Measurements from ENCODE around the gene PAX2.

Gene PAX2

DNA sequence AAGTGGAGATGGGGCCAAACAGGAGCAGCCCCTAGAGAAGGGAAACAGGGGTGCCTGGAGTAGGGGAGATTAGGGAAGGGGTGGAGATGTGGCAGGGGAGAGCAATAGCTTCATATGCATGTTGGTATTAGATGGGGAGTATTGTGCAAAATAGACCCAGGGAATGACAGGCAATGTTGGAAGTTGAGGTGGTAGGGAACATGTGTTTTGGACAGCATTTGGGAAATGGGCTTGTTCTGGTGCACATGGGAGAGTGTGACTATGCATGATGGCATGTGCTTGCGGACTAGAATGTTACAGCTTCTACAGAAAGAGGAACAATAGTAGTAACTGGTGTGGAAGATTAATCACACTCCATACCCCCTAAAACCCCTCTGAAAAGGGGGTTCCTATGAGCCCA is 10.4 kb downstream of the PAX2 start:
- no peak for DNase-seq (ENCODE audit: low read depth)

DNA sequence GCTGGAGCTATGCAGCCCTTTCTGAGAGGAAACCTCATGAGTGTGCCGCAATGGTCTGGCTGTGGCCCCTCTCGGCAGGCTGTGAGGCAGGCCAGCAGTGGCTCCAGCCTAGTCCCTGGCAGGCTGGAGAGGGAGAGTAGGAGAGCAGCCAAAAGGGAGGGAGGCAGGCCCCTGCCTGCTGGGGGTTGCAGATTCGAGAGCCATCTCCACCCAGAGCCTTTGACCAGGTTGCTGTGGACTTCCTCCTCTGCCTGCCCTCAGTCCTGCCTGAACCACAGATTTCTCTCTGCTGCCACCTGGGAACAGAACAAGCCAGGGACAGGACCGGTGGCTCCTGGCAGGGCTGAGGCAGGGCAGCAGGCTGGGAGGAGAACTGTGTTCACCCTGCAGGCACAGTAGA is 13.9 kb downstream of the PAX2 start:
- no peak for DNase-seq (ENCODE audit: low read depth)

DNA sequence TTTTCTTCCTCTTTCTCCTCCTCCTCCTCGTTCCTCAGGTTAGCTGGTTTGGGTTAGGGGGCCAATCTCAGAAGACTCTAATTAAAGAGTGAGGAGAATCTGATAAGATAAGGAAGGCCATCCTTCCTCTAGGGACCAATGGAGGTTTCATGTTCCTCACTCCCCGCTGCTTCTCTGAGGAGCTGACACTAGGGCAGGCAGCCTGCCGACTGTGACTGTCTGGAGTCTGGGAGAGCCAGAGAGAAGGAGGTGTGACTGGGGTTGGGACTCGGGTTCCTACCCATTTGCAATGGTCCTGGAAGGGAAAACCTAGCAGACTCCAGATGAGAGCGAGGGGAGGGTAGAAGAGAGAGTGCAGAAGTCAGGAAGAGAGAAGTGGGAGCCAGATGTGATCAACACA is 15.3 kb downstream of the PAX2 start:
- DNase-seq (ENCODE audit: low read depth), result no peak

DNA sequence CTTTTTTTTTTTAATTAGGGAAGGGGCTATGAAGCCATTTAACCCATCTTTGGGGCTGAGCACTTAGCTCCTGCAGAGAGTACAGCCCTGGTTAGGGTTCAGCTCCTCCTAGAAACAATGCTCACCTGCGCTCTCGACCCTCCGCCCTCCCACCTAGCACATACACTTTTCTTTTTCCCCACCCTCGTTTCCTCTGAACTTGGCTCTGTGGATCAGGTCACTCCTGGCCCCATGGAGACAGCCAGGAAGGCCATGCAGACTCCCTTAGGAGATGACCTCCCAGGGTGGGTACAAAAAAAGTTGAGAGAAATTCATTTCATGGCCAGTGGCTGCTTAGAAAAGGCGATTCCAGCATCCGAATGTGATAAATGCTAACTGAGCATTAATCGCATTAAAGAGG is 15.8 kb downstream of the PAX2 start:
- DNase-seq (ENCODE audit: low read depth), result no peak

DNA sequence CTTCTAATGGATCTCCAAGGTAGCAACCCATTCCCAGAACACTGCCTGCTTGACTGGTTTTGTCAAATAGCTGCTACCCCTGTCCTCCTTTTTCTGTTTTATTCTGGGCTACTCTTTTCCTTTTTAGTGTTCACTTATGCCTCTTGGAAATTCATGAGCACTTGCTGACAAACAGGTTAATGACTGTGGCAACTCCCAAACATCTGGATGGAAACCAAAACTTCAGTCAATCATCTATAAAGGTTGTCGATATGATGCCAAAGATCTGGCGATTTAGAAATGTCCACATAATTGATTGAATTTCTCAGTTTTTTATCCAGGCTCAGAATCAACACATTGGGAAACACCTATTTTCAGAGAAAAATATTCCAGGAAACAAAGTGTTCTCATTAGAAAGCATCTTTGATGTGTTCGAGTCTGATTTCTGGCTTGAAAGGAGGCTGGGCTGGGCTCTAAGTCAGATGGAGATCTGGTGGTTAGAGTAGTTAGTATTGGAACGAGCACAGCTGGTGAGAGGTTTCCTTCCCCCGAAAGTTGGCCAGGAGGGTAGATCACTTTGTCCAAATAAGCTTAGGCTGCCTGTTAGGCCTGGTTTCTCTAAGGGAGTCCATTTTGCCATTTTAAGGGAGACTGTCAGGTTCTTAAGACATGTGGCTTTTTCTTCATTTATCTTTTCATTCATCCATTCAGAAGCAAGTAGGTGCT is 17.8 kb downstream of the PAX2 start:
- DNase-seq (ENCODE audit: low read depth), result no peak

DNA sequence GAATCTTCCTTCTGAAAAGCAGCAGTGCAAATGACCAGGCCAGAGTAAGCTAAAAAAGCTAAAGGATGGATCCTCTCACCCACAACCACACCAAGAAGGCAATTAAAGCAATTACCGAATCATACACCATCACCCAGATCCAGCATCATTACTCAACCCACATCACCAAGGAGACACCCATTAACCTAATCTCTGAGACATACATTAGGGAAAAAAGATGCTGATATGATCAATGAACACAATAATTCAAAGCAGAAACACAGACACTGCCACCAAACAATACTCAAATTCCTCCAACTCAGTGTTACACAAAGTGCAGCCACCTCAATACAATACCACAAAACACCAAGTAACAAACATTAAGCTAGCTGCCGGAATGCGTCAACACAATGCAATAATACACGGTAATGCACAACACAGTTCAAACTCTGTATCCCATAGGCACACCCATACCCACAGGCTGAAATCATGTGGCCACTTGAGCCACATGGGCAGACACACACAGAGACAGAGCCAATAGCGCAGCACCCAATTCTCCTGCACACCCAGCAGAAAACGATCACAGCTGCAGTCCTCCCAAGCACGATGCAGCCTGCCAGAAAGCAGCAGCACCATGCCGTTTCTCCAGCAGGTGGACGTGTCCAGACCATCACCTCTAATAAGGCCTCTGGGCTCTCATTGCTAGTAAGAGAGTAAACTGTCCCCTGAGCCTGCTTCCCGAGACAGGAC is 21.5 kb downstream of the PAX2 start:
- DNase-seq (ENCODE audit: low read depth), result no peak

DNA sequence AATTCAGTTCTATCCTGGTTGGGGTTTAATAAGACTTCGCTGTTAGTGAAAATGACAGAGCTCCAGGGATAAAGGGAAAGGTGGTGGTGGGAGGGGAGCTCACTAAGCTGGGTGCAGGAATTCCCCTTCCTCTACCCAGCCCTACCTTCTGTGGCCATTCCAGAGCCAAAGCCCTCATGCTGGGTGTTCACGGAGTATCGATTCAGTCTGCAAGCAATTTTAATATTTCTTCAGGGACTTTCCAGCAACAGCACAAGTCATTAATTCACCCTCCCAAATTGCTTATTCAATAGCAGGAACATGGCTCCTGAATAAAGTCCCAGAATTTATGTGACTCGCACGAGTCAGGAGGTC is 22.0 kb downstream of the PAX2 start:
- DNase-seq (ENCODE audit: low read depth), result no peak

DNA sequence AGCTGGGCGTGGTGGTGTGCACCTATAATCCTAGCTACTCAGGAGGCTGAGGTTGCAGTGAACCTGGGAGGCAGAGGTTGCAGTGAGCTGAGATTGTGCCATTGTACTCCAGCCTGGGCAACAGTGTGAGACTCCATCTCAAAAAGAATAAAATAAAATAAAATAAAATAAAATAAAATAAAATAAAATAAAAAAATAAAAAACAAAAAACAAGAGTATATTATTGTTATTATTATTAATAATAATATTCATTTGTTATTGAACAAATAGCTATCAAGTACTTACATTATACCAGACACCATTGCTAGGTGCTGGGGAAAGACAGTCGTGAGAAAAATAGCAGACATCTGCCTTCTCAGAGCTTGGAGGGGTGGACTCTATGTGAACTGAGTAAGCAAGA is 24.1 kb downstream of the PAX2 start:
- DNase-seq (ENCODE audit: low read depth), result no peak

DNA sequence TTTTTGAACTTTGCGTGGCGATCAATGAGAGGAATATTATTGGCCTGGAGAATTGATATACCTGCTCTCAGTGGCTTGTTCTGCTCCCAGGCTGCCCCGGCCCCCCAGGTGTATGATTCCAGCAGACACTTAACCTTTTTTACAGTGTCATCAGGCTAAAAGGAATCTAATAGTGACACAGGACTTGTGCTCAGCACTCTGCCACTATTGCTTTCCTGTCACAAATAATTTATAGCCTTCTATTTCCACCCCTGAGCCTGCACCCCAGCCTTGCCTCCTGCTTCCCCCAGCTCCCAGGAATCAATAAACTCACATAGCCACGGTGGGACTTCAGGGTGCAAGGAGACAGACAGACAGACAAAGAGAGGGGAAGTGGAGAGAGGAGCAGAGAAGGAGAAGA is 28.3 kb downstream of the PAX2 start:
- no peak for DNase-seq (ENCODE audit: low read depth)

DNA sequence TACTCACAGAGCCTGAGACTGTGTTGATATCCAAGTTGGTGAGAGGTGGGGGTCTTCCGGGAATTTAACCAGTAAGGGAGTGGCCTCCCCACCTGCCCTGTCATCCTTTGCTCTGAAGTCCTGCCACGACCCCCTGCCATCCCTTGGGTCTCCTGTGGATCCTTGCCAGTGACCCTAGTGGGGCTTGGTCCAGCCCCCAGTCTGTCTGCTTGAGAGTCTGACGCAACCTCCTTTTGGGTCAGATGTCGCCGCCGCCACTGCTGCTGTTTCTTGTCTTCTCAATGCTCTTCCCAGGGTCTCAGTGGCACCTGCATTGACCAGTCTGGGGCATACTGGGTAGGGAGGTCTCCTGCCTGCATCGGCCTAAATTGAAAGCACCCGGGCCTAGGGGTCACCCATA is 28.8 kb downstream of the PAX2 start:
- no peak for DNase-seq (ENCODE audit: low read depth)

DNA sequence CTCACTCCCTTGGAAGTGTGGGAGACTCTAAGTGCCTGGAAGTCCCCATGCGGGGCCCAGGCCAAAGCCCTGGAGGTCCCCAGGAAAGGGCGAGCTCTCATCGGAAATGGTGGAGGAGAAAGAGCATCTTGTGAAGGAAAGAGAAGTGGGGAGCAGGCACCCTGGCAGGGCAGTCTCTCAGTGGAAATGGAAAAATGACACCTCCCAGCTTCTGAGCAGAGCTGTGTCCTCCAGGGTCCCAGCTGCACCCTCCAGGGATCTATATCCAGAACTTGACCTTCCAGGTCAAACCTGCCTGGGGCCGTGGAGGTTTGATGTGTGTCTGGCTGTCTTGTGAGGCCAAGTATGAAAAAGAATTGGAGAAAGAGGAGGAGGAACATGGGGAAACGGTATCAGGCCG is 29.5 kb downstream of the PAX2 start:
- DNase-seq (ENCODE audit: low read depth), result no peak

DNA sequence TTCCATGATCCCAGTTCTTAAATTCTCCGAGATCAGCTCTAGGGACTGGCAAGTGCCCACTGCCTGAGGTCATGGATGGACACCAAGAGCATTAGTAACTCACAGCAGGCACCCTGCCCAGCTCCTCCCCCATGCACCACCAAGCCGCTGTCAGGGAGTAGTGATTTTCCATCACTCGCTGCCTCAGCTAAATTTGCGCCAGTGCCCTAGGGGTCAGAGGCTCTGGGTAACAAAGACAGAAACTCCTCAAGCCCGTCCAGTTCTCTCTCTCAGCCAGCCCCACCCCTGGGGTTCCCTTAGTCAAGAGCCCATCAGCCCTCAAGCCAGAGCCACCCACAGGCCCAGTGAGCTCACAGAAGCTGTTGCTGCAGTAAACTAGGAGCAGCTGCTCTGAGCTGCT is 30.0 kb downstream of the PAX2 start:
- no peak for DNase-seq (ENCODE audit: low read depth)

DNA sequence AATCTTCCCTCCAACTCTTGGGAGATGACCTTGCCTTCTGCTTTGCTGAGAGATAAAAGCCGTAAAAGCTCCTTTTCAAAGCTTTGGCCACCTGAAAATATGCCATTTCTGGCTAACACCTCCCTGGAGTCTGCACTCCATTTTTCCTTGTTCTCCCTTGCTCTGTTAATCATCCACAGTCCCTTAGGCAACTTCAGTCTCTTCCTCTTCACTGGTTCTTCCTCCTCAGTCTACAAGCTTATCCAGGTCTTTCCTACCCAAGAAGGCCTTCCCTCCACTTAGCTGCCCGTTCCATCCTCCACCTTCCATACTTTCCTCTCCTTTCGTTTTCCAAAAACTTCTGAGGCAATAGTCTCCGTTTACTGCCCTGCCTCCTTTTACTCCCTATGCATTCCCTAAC is 30.5 kb downstream of the PAX2 start:
- no peak for DNase-seq (ENCODE audit: low read depth)

DNA sequence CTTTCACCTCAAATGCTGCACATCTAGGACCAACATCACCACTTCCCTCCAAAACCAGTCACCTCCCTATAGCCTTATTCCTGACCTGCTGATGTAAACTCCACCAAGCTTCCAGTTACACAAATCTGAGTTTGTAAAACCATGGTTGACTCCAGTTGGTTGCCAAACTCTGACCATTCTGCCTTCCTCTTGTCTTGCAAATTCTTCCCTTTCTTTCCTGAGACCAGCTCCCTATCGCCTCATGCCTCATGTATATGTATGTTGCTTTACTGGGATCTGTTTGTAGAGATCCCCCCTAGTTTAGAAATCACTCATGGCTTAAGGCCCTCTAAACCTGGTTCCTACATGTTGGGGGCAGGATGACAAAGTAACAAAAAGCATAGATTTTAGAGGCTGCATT is 31.3 kb downstream of the PAX2 start:
- DNase-seq (ENCODE audit: low read depth), result no peak

DNA sequence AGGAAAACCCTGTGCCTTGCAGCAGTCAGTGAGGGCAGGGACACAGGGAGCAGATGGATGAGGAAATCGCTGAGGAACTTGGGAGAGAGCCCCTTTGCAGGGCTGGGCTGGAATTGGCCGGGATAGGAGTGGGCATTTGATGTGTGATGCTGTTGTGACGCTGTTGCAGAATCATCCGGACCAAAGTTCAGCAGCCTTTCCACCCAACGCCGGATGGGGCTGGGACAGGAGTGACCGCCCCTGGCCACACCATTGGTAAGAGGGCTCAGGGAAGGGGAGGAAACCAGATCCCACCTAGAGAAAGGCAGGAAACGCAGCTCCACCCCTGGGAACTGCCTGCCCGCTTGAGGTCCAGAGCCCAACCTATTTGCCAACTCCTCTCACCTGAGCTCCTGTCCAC is 33.9 kb downstream of the PAX2 start:
- DNase-seq (ENCODE audit: low read depth), result no peak

DNA sequence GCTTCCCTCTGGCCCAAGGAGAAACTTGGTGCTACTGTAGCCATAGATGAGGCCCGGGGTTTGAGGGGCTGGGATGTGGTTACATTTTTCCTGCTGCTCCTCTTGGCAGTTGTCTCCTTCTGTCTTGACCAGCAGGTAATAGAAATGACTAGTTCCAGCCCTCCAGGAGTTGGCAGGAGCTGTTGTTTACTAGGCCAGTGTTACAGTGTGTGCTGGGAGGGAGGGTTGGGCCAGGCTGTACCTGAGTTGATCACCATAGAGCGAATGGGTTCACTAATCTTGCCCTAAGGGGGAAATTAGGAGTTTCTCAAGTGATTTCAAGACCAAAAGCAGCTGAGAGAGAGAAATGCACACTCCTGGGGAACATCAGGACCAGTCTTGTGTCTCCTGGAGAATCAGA is 34.9 kb downstream of the PAX2 start:
- DNase-seq (ENCODE audit: low read depth), result no peak

DNA sequence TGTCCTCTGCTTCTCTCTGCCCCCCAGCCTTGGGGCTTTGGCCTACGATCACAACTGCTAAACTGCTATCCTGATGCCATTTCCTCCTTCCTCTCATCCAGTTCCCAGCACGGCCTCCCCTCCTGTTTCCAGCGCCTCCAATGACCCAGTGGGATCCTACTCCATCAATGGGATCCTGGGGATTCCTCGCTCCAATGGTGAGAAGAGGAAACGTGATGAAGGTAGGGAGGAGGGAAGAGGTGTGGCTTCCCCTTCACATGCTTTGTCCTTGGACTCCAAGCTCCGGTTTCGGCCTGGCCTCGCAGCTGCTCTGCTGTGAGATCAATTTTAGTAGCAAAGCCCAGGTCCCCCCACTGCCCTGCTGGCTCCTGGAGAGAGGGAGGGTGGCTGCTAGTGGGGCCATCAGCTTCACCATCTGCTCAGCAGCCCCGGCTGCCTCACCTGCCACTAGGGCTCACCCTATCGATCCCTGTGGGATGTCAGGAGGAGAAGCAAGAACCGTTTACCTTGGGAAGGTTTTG is 35.8 kb downstream of the PAX2 start:
- no peak for DNase-seq (ENCODE audit: low read depth)

DNA sequence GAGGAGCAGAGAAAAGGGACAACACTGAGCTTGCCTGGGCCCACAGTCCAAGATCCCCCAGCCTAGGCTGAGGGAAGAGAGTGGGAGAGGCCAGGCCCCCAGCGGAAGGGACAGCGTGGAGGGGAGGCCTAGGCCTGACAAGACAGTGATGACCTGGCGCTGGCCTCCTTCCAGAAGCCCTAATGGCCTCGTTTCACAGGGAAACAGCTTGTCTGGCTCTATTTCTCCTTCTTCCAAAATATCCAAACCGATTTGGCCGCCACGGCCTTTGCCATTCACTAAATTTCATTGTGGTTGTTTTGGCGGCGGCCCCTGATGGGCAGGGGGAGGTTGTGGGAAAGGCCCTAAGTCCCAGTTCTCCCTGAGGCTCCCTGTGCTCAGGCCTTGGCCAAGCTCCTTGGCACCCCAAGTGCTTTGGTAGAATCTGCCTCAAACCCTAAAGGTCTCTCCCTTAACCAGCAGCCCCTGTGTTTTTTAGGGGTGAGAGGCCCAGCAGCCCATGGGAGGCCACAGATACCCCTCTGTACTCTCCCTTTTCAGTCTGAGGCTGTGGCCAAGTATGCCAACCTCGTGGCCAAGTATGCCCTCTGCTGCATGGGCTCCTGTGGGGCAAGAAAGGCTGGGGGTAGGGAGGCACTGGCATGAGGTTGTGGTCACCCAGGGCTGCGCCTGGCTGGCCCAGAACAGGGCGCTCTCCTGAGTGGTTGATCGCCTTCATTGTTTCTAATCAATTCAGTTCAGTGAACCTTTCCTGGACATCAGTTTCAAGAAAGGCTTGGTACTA is 37.3 kb downstream of the PAX2 start:
- no peak for DNase-seq (ENCODE audit: low read depth)

DNA sequence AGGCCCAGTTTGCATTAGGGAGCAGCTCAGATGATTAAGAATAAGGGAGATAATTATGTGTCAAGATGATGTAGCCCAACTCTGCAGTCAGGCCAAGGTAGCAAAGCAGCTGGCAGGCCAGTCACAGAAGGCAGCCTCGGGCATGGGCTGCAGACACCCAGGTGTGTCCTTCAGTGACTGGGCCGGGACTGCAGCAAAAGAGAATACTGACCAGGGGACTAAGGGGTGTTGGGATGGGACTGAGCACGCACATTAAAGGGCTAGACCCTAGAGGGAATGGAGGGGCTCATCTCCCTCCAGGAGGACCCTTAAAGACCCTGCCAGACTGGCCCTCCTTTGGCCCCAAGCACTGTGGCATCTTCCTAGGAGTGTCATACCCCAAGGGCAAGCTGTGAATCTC is 38.7 kb downstream of the PAX2 start:
- DNase-seq (ENCODE audit: low read depth), result no peak

DNA sequence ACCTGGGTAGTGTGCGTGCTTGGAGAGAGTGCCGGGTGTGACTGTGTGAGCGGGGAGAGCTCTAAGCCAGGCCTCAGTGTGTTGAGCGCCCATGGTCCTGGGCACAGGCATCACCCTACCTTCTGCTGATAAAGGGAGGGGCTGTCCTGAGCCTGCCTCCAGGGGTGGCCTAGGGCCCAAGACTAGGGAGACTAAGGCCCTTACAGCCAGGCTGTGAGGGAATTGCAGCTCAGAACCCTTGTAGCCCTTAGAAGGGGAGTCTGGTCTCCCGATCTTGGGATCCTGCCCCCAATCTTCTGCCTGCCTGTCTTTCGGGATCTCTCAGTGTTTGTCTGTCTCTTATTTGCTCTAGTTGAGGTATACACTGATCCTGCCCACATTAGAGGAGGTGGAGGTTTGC is 41.2 kb downstream of the PAX2 start:
- DNase-seq (ENCODE audit: low read depth), result no peak

DNA sequence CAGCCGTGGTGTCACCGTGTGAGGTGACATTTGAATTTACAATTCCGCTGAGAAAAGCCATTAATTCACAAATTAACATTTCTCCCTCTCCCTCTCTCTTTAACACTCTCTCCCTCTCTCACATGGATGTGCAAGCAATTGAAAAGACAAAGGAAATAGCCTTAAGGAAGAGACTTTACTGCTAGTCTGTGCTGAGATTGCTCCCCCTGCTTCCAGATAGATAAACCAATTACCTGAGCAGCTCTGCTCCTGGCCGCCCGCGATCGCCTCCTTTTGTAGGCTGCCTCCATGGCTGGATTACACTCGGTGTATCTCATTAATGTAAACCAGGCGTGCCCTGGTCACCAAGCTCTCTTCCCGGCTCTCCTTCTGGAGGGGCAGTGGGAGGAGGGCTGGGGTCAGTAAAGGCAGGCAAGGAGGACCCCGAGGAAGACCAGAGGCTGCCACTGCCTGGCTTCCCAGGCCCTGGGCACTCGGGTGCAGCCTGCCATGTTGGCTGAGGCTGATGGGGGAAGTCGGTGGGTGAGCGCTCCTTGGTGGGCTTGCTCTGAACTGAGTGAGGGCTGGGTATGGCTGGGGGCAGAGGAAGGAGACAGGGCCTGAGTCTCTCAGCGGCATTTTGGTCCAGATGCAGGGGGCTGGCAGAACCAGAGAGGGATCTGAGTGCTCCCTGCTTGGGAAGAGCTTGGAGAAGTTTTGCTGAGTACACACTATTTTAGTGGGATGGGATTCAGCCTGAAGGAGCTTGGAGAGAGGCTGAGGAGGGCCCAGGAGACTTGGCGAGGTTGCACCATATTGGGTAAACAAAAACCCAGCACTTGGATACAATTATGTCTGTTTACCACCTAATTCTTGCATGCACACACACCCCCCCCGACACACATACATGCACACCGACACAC is 42.9 kb downstream of the PAX2 start:
- DNase-seq (ENCODE audit: low read depth), result no peak

DNA sequence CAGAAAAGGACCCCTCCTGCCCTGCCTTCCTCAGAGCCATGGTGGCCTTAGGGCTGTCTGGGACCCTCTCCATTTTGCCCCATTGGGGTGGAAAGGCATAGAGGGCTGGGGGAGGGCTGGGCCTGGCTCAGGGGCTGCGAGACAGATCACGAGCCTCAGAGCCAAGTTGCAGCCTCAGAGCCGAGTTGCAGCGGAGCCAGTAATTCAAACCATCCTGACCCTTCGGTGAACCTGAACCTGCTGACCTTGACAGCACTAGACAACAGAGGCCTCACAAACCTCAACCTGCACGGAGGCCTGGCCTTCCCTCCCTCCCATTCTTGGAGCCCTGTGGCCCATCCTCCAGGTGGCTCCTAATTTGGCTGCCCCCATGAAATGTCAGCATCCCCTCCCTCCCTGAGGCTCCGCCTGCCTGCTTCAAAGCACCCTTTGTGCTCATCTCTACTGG is 45.4 kb downstream of the PAX2 start:
- no peak for DNase-seq (ENCODE audit: low read depth)

Measured in non-pigmented ciliary epithelial cell (primary cell).